Activated naive CD8-positive, alpha-beta T cell treated with anti-CD3 and anti-CD28 coated beads for 36 hours (primary cell): Measurements from ENCODE around the gene TEX101. TPM values are rescaled to one million over a fixed set of nuclear protein-coding genes. Genes with fewer than 3 reads are reported as not detected.
"Not testable (repeated sequence)": the region's sequence is repeated elsewhere in the genome, so short reads cannot be mapped to it uniquely, and the experiment has no call there.

Experiments
- DNase-seq: peaks from one replicate; pipeline ENCODE4 v3.0.0; 2021
- H3K27ac Mint-ChIP-seq: one replicate; pipeline ENCODE4 v1.8.0; 2022; ENCODE audit warnings: mild to moderate bottlenecking, moderate library complexity, mixed read lengths
- H3K27me3 Mint-ChIP-seq: one replicate; pipeline ENCODE4 v1.8.0; 2022; ENCODE audit warnings: mild to moderate bottlenecking, mixed read lengths
- H3K36me3 Mint-ChIP-seq: one replicate; pipeline ENCODE4 v1.8.0; 2021; ENCODE audit warnings: mild to moderate bottlenecking, mixed read lengths
- H3K4me1 Mint-ChIP-seq: one replicate; pipeline ENCODE4 v1.8.0; 2021; ENCODE audit warnings: mixed read lengths
- H3K4me3 Mint-ChIP-seq: one replicate; pipeline ENCODE4 v1.8.0; 2022; ENCODE audit warnings: mild to moderate bottlenecking, moderate library complexity, mixed read lengths
- H3K9me3 Mint-ChIP-seq: one replicate; pipeline ENCODE4 v1.8.0; 2022; ENCODE audit warnings: mixed read lengths
- total RNA-seq, 2 experiments: library from RNA; stranded (reverse); gene quantifications; one replicate each; pipeline ENCODE4 v1.2.3, GENCODE V29; 2021

Gene TEX101
- total RNA-seq, 2 experiments from 2014 or later, result not detected

DNA sequence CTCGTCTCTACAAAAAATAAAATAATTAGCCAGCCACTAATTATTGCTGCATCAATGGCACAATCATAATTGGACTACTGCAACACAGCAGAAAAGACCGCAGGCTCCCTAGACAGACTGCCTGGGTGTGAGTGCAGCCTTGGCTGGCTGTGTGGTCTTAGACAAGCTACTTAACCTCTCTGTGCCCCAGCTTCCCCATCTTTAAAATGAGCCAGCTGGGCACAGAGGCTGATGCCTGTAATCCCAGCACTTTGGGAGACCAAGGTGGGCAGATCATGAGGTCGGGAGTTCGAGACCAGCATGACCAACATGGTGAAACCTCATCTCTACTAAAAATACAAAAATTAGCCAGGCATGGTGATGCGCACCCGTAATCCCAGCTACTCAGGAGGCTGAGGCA, 19.0 kb downstream of the TEX101 start:
- Mint-ChIP-seq H3K36me3 (no peaks in the 10 kb centered on the region), H3K27me3 (no peaks in the 10 kb centered on the region), H3K4me1 (peaks cover 22% of the 10 kb centered on the region), H3K9me3 (peaks cover 1% of the 10 kb centered on the region), H3K4me3 (no peak overlapping the region), H3K27ac (no peak overlapping the region)
- no peak for DNase-seq

DNA sequence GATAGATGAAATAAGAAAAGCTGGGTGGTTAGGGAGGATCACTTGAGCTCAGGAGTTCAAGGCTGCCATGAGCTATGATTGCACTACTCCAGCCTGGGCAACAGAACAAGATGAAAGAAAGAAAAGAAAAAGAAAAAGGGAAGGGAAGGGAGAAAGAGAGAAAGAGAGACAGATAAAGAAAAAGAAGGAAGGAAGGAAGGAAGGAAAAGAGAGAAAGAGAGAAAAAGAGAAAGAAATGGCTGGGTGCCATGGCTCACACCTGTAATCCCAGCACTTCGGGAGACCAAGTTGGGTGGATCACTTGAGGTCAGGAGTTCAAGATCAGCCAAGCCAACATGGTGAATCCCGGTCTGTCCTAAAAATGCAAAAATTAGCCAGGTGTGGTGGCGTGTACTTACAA, 21.1 kb downstream of the TEX101 start:
- Mint-ChIP-seq H3K27me3 (no peaks in the 10 kb centered on the region), H3K4me1 (peaks cover 24% of the 10 kb centered on the region), H3K27ac (no peak overlapping the region), H3K36me3 (no peaks in the 10 kb centered on the region), H3K9me3 (peaks cover 1% of the 10 kb centered on the region), H3K4me3 (no peak overlapping the region)
- DNase-seq, result no peak

DNA sequence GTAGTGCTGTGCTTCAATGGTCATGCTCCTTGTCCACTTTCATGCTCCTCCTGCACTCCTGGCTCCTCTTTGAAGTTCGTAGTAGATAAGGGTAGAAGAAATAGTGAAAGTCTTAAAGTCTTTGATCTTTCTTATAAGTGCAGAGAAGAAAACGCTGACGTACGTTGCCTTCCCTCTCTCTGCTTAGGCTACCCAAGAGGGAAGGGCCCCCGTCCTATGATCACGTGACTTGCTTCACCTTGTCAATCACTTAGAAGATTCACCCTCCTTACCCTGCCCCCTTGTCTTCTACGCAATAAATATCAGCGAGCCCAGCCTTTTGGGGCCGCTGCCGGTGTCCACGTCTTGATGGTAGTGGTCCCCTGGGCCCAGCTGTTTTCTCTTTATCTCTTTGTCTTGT, 22.6 kb downstream of the TEX101 start:
- not testable (repeated sequence) for H3K27ac Mint-ChIP-seq, H3K9me3 Mint-ChIP-seq, H3K36me3 Mint-ChIP-seq, H3K4me3 Mint-ChIP-seq, DNase-seq, H3K27me3 Mint-ChIP-seq
- H3K4me1 Mint-ChIP-seq, result peaks cover 24% of the 10 kb centered on the region

DNA sequence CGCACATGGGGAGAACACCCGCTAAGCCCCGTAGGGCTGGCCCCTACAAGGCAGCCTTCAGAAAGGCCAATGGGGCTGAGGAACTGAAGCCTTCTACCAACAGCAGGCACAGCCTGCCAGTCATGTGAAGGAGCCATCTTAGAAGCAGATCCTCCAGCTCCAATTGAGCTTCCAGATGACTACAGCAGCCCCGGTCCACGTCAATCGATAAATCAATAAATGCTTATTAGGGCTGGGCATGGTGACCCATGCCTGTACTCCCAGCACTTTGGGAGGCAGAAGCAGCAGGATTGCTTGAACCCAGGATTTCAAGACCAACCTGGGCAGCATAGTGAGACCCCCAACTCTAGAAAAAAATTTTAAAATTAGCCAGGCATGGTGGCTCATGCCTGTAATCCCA, 23.0 kb downstream of the TEX101 start:
- H3K27me3 Mint-ChIP-seq, result no peaks in the 10 kb centered on the region
- H3K27ac Mint-ChIP-seq, result no peak overlapping the region
- H3K4me1 Mint-ChIP-seq, result peaks cover 23% of the 10 kb centered on the region
- H3K9me3 Mint-ChIP-seq, result peaks cover 1% of the 10 kb centered on the region
- DNase-seq, result no peak
- no peaks in the 10 kb centered on the region for H3K36me3 Mint-ChIP-seq
- H3K4me3 Mint-ChIP-seq, result no peak overlapping the region

DNA sequence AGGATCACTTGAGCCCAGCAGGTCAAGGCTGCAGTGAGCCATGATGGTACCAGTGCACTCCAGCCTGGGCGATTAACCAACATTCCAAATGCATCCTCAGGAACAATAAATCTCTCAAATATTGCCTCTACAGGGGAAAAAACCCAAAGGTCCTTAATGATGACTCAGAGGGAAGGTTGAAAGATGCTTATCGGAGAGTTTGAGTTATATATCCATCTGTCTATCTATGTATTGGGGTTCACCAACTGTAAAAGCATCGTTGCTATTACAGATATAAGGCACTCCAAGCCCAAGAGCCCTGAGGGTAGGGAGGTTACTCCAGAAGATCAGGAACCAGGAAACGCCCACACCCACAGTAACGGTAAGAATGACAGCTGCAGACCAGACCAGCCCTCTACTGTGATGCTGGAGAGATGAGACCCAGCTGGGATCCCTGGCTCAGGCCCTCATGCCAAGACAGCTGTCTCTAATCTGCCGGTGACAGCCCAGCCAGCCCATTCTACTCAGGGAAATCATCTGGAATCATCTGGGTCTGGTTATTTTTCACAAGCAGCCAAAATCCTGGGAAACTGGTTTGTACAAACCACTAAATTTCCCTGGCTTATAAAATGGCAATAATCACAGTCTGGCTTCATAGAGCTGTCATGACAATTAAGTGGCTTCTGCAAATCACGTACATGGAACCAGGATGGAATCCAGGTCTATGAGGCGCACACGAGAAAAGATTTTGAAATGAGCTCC, 23.8 kb downstream of the TEX101 start:
- Mint-ChIP-seq H3K27ac (no peak overlapping the region), H3K9me3 (peaks cover 1% of the 10 kb centered on the region), H3K4me1 (peaks cover 22% of the 10 kb centered on the region), H3K27me3 (no peaks in the 10 kb centered on the region), H3K36me3 (no peaks in the 10 kb centered on the region), H3K4me3 (no peak overlapping the region)
- no peak for DNase-seq

DNA sequence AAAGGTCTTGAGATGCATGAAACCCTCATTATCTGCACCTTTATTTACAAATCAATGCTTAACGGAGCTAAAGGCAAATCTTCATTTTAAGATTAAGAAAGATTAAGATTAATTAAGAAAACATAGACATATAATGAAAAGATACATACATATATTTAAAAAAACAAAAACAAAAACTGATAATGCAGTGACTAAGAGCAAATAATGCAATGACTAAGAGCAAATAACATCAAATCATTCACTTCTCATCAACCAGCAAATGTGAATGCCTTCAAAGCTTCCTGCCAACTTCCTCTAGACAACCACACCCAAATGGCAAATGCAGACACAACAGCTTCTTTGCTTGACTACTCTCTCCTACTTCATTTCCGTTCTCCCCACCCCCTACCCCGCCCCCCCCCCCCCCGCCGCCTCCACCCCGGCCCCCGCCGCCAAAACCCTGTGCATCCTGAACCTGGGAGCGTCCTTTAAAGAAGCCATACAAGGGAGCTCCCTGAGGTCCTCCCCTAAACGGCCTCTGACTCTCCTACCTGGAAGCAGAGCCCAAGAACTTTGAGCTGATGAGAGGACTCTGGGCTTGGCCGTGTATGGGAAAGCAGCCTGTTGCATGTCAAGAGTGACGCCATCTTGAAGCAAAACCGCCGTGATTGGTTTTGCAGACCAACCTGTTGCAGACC, 24.5 kb downstream of the TEX101 start:
- peaks cover 24% of the 10 kb centered on the region for H3K4me1 Mint-ChIP-seq
- H3K4me3 Mint-ChIP-seq, result no peak overlapping the region
- H3K27ac Mint-ChIP-seq, result peak overlapping the region; percentile 8
- no peaks in the 10 kb centered on the region for H3K36me3 Mint-ChIP-seq
- H3K27me3 Mint-ChIP-seq, result no peaks in the 10 kb centered on the region
- peaks cover 1% of the 10 kb centered on the region for H3K9me3 Mint-ChIP-seq
- DNase-seq, result no peak

DNA sequence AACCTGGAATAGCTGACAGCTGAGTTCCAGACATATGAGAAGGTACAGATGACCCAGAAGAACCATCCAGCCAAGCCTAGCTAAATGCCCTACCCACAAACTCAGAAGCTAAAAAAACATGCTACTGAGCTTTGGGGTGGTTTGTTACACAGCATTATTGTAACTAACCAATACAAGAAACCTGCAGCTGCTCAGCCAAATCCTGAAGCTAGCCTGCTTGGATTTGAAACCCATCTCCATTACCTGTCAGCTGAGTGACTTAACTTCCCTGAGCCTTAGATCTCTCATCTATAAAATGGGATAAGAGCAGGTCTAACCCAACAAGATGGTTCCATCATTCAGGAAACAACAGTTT, 25.0 kb downstream of the TEX101 start:
- Mint-ChIP-seq H3K36me3 (no peaks in the 10 kb centered on the region), H3K27ac (no peak overlapping the region), H3K9me3 (peaks cover 1% of the 10 kb centered on the region), H3K4me1 (peaks cover 24% of the 10 kb centered on the region), H3K27me3 (no peaks in the 10 kb centered on the region), H3K4me3 (no peak overlapping the region)
- no peak for DNase-seq

DNA sequence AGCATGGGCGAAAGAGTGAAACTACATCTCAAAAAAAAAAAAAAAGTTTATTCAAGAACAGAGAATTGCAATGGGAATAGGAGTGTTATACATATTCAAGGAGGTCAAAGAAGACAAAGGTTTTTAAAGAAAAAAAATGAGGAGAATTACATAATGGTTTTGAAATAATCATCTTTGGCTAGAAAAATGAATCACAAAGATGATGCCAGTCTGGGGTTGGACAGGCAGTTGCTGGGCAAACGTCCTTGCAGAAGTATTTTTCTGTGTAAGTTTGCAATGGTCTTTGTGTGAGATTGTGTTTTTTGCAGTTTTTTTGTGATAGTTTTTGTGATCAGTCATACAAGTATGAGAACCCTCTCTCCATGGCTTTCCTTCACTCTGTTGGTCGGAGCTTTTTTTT, 27.0 kb downstream of the TEX101 start:
- peaks cover 1% of the 10 kb centered on the region for H3K9me3 Mint-ChIP-seq
- DNase-seq, result no peak
- H3K27ac Mint-ChIP-seq, result no peak overlapping the region
- no peaks in the 10 kb centered on the region for H3K36me3 Mint-ChIP-seq
- no peak overlapping the region for H3K4me3 Mint-ChIP-seq
- peaks cover 20% of the 10 kb centered on the region for H3K4me1 Mint-ChIP-seq
- no peaks in the 10 kb centered on the region for H3K27me3 Mint-ChIP-seq

DNA sequence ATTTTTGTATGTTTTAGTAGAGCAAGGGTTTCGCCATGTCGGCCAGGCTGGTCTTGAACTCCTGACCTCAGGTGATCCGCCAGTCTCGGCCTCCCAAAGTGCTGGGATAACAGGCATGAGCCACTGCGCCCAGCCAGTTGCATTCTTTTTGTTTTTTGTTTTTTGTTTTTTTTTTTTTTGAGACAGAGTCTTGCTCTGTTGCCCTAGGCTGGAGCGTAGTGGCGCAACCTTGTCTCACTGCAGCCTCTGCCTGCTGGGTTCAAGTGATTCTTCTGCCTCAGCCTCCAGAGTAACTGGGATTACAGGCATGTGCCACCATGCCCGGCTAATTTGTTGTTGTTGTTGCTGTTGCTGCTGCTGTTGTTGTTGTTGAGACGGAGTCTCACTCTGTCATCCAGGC, 29.4 kb downstream of the TEX101 start:
- not testable (repeated sequence) for H3K27me3 Mint-ChIP-seq, H3K4me3 Mint-ChIP-seq, H3K9me3 Mint-ChIP-seq, H3K27ac Mint-ChIP-seq, DNase-seq, H3K36me3 Mint-ChIP-seq
- H3K4me1 Mint-ChIP-seq, result peaks cover 15% of the 10 kb centered on the region

DNA sequence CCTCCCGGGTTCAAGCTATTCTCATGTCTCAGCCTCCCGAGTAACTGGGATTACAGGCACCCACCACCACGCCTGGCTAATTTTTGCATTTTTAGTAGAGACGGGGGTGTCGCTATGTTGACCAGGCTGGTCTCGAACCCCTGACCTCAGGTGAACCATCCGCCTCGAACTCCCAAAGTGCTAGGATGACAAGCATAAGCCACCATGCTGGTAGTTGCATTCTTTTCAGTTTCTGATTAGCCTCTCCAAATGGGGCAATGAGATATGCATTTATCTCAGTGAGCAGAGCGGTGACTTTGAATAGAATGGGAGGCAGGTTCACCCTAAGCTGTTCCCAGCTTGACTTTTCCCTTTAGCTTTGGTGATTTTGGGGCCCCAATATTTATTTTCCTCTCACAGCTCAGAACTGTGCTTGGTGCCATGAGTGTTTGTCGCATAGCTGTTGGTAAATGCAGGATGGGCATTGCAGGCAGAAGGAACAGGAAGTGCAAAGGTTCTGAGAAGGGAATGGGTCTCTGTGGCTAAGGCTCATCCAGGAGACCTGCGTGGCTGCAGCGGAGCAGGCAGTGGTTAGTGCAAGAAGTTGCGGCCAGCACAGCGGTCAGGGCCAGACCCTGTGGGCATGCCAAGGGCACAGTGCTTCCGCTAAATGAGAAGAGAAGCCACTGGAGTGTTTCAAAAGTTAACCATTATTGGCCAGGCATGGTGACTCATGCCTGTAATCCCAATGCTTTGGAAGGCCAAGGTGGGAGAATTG, 30.0 kb downstream of the TEX101 start:
- H3K36me3 Mint-ChIP-seq, result no peaks in the 10 kb centered on the region
- H3K27ac Mint-ChIP-seq, result no peak overlapping the region
- no peak overlapping the region for H3K4me3 Mint-ChIP-seq
- H3K9me3 Mint-ChIP-seq, result no peaks in the 10 kb centered on the region
- H3K27me3 Mint-ChIP-seq, result no peaks in the 10 kb centered on the region
- peaks cover 14% of the 10 kb centered on the region for H3K4me1 Mint-ChIP-seq
- DNase-seq, result no peak

DNA sequence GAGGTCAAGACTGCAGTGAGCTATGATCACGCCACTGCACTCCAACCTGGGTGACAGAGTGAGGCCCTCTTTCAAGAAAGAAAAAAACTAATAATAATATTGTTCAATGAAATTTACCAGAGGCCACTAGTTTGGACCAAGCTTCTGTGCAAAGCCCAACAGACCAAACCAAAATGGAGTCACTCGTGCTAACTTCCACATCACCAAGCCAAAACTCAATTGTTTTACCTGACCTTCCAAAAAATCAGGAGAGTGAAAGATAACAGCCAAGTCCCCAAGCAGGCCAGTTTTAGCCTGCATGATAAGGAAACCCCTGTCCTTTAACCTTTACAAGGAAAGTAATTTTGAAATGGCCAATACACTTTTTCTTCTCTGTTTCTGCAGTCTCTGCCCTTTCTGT, 30.7 kb downstream of the TEX101 start:
- no peak overlapping the region for H3K27ac Mint-ChIP-seq
- H3K4me3 Mint-ChIP-seq, result no peak overlapping the region
- no peaks in the 10 kb centered on the region for H3K9me3 Mint-ChIP-seq
- H3K4me1 Mint-ChIP-seq, result peaks cover 14% of the 10 kb centered on the region
- no peak for DNase-seq
- no peaks in the 10 kb centered on the region for H3K27me3 Mint-ChIP-seq
- H3K36me3 Mint-ChIP-seq, result no peaks in the 10 kb centered on the region

DNA sequence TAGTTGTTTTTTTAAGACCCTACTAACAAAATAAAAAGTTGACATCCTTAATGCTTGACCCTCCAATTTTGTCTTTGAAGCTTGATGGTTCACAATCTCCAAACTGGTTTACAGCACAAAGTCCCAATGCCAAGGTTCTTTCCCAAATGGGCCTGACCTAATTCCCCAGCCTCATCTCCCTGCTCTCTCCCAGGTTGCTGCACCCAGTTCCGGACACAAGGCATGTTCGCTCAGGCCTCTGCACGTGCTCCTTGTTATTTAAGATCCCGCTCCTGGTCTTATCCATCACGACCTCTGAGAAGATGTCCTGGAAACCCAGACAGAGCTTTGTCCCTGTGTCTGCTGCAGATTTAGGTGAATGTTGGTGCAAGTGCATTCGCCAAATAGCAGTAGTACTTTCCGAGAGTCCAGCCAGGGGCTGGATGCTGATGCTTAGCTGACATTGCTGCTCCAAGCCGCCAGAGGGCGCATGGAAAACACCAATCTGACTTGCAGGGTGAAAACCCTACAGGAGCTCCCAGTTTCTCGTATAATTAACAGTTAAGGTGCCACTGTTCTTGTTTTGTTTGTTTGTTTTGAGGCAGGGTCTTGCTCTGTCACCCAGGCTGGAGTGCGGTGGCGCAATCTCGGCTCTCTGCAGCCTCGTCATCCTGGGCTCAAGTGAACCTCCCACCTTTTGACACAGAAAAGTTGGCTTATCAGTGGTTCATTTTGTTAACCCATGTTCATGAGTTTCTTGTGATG, 32.2 kb downstream of the TEX101 start:
- peaks cover 19% of the 10 kb centered on the region for H3K4me1 Mint-ChIP-seq
- no peak overlapping the region for H3K4me3 Mint-ChIP-seq
- no peak overlapping the region for H3K27ac Mint-ChIP-seq
- H3K9me3 Mint-ChIP-seq, result peaks cover 1% of the 10 kb centered on the region
- no peaks in the 10 kb centered on the region for H3K27me3 Mint-ChIP-seq
- DNase-seq, result peak; percentile 69
- H3K36me3 Mint-ChIP-seq, result peaks cover 1% of the 10 kb centered on the region

DNA sequence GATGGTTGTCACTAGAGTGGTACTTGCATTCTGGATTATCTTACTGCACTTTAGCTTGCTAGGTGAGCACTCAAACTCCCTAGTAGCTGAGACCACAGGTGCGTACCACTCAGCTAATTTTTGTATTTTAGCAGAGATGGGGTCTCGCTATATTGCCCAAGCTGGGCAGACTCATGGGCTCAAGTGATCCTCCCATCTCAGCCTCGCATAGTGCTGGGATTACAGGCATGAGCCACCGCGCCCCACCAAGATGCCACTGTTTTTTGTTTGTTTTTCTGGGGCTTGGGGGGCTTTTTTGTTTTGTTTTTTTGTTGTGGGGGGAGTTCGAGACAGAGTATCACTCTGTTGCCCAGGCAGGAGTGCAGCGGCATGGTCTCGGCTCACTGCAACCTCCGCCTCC, 33.0 kb downstream of the TEX101 start:
- Mint-ChIP-seq H3K4me1 (peaks cover 23% of the 10 kb centered on the region), H3K27ac (no peak overlapping the region), H3K9me3 (peaks cover 6% of the 10 kb centered on the region), H3K27me3 (no peaks in the 10 kb centered on the region), H3K36me3 (peaks cover 1% of the 10 kb centered on the region), H3K4me3 (no peak overlapping the region)
- no peak for DNase-seq

DNA sequence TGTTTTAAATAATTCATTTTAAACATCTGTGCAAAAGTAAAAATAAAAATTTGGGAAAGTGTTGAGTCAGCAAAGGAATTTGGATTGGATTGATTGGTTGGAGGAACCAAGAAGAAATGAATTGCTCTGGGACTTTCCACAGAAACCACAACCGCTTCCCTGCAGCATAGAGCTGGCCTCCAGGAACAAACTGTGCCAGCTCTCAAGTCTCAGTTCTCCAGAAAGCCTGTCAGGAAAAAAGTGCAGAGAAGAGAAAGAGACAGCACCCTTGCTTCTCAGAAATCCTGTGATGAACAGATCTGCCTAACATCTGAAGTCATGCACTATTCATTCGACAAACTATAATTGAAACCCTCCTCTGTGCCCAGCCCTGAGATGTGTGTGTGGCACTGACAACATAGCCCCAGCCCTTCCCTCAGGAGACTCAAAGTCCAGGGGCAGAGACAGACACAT, 35.9 kb downstream of the TEX101 start:
- Mint-ChIP-seq H3K4me3 (no peak overlapping the region), H3K36me3 (peaks cover 1% of the 10 kb centered on the region), H3K4me1 (peaks cover 16% of the 10 kb centered on the region), H3K27ac (no peak overlapping the region), H3K9me3 (peaks cover 7% of the 10 kb centered on the region), H3K27me3 (no peaks in the 10 kb centered on the region)
- no peak for DNase-seq

DNA sequence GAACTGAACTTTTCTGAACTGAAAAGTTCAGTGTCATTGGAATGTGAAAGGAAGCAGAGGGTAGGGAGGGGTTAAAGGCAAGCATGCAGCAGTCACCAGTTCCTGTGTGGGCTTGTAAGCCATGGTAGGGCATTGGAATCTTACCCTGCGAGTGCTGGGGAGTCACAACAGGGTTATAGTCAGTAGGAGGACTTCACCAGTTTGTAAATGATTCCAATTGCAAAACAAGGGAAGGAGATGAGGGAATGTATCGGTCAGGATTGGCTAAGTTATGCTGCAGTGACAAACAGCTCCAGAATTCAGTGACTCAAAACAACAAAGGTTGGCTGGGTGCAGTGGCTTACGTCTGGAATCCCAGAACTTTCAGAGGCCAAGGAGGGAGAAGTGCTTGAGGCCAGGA, 37.9 kb downstream of the TEX101 start:
- no peaks in the 10 kb centered on the region for H3K27me3 Mint-ChIP-seq
- no peak for DNase-seq
- peaks cover 7% of the 10 kb centered on the region for H3K9me3 Mint-ChIP-seq
- H3K4me3 Mint-ChIP-seq, result no peak overlapping the region
- H3K4me1 Mint-ChIP-seq, result peaks cover 13% of the 10 kb centered on the region
- no peak overlapping the region for H3K27ac Mint-ChIP-seq
- peaks cover 1% of the 10 kb centered on the region for H3K36me3 Mint-ChIP-seq
